HG03045 (cell line): ENCODE measurements around the gene PSMD1.

Experiments
- ATAC-seq: cut with Tn5 transposase; IDR thresholded peaks from one replicate; pipeline ENCODE4 v1.9.1; 2021; ENCODE audit warnings: mild to moderate bottlenecking, moderate library complexity; ENCODE audit not compliant: unreplicated experiment

Gene PSMD1

GRCh38 chr2:231198291-231199173 is 141.9 kb downstream of the PSMD1 start, which contains the start of gene ARMC9:
Gene ARMC9, plus strand, starts transcription at chr2:231198631. Its CDS starts 7,608 bp downstream, at chr2:231206239.
- ATAC-seq: peak; percentile 96

- no peak for ATAC-seq
Measured at GRCh38 chr2:231199219-231199618, 142.6 kb downstream of the PSMD1 start.

- ATAC-seq: no peak
Measured at GRCh38 chr2:231200805-231201474, 144.3 kb downstream of the PSMD1 start.

GRCh38 chr2:231201475-231201814 is 144.8 kb downstream of the PSMD1 start:
- ATAC-seq: no peak

GRCh38 chr2:231203087-231203486 is 146.4 kb downstream of the PSMD1 start:
- ATAC-seq: no peak

GRCh38 chr2:231204146-231204545 is 147.5 kb downstream of the PSMD1 start:
- no peak for ATAC-seq

GRCh38 chr2:231204581-231204980 is 147.9 kb downstream of the PSMD1 start:
- no peak for ATAC-seq

- ATAC-seq: no peak
Measured at GRCh38 chr2:231207734-231208133, 151.1 kb downstream of the PSMD1 start.

GRCh38 chr2:231210782-231211181 is 154.1 kb downstream of the PSMD1 start:
- ATAC-seq: no peak

GRCh38 chr2:231211486-231211885 is 154.8 kb downstream of the PSMD1 start:
- no peak for ATAC-seq

- ATAC-seq: no peak
Measured at GRCh38 chr2:231212329-231212845, 155.7 kb downstream of the PSMD1 start.

GRCh38 chr2:231213931-231214642 is 157.4 kb downstream of the PSMD1 start:
- ATAC-seq: no peak

- no peak for ATAC-seq
Measured at GRCh38 chr2:231218366-231218765, 161.7 kb downstream of the PSMD1 start.

- ATAC-seq: no peak
Measured at GRCh38 chr2:231219289-231219688, 162.6 kb downstream of the PSMD1 start.

- no peak for ATAC-seq
Measured at GRCh38 chr2:231221761-231222160, 165.1 kb downstream of the PSMD1 start.
